Caco-2 (cell line): ENCODE data around the gene SOBP. TPM values are rescaled to one million over a fixed set of nuclear protein-coding genes. Genes with fewer than 3 reads are reported as not detected.

ENCODE experiments used
- BruUV-seq: library from RNA; stranded (reverse); fragments of 400-500 nt; replicated peaks from 2 replicates; lab custom pipeline; 2021; lab: Mats Ljungman, UMichigan
- CTCF ChIA-PET: fragments of 300-600 bp; sonication (Branson Sonifier 250); formaldehyde crosslinking; loops from one replicate; lab custom pipeline; 2022; ENCODE audit warnings: antibody characterized with exemption; lab: Charles Lee
- POLR2A ChIA-PET: fragments of 300-600 bp; sonication (Branson Sonifier 250); formaldehyde crosslinking; loops from one replicate; lab custom pipeline; 2022; ENCODE audit warnings: antibody characterized with exemption; lab: Charles Lee
- DNase-seq, 2 experiments: peaks; one replicate each; pipeline versions ENCODE4 v3.0.0 to v3.0.0-alpha.2; 2020 to 2022
- H3K27me3 ChIP-seq: replicated peaks from 2 replicates; pipeline ENCODE4 v1.6.0; 2011; ENCODE audit warnings: low read length; ENCODE audit not compliant: control insufficient read depth, insufficient read depth
- H3K36me3 ChIP-seq: 2 replicates; pipeline ENCODE4 v1.5.1; 2011; ENCODE audit warnings: low read length; ENCODE audit not compliant: control insufficient read depth, insufficient read depth
- H3K4me1 ChIP-seq: fragments of 250-450 bp; sonication (Bioruptor Pico); 2 replicates; pipeline ENCODE4 v1.5.1; 2020; ENCODE audit warnings: mild to moderate bottlenecking
- H3K4me3 ChIP-seq: 2 replicates; pipeline ENCODE4 v1.5.1; 2011; ENCODE audit warnings: low read depth, mild to moderate bottlenecking, control low read depth, low read length
- H3K9me3 ChIP-seq: fragments of 250-450 bp; sonication (Bioruptor Pico); 2 replicates; pipeline ENCODE4 v1.5.1; 2020; ENCODE audit warnings: mild to moderate bottlenecking, moderate library complexity
- H3K27ac Mint-ChIP-seq: one replicate; pipeline ENCODE4 v1.8.0; 2022; ENCODE audit warnings: mixed read lengths; ENCODE audit not compliant: unreplicated experiment
- H3K27me3 Mint-ChIP-seq: one replicate; pipeline ENCODE4 v1.8.0; 2022; ENCODE audit warnings: mixed read lengths; ENCODE audit not compliant: insufficient read depth, unreplicated experiment
- H3K36me3 Mint-ChIP-seq: one replicate; pipeline ENCODE4 v1.8.0; 2022; ENCODE audit warnings: mild to moderate bottlenecking, mixed read lengths; ENCODE audit not compliant: insufficient read depth, unreplicated experiment
- H3K4me1 Mint-ChIP-seq: one replicate; pipeline ENCODE4 v1.8.0; 2022; ENCODE audit warnings: low read depth, mixed read lengths; ENCODE audit not compliant: unreplicated experiment
- H3K4me3 Mint-ChIP-seq: one replicate; pipeline ENCODE4 v1.8.0; 2022; ENCODE audit warnings: mild to moderate bottlenecking, moderate library complexity, mixed read lengths; ENCODE audit not compliant: unreplicated experiment
- H3K9me3 Mint-ChIP-seq: one replicate; pipeline ENCODE4 v1.8.0; 2022; ENCODE audit warnings: mixed read lengths; ENCODE audit not compliant: unreplicated experiment
- intact Hi-C: fragments of 100-400 bp; cut with micrococcal nuclease; formaldehyde crosslinking; loops from one replicate; pipeline ENCODE4 v1.10.0; 2022; ENCODE audit not compliant: unreplicated experiment
- total RNA-seq: library from RNA; stranded (reverse); gene quantifications from 2 replicates; pipeline ENCODE4 v1.2.3, GENCODE V29; 2022
- TF ChIP-seq, protein P1 (sequence below), 2 experiments: fragments of 200-600 bp in 1 of 2; IDR thresholded peaks; 1 replicate in 1 of 2; 2 replicates in 1 of 2; pipeline versions ENCODE4 v1.5.1 to v1.8.0; 2011 to 2022; ENCODE audit warnings: antibody characterized with exemption in 1 of 2, control low read depth in 1 of 2, inconsistent platforms in 1 of 2, low read depth in 1 of 2, low read length in 1 of 2, mild to moderate bottlenecking in 1 of 2, moderate library complexity in 1 of 2; ENCODE audit not compliant: insufficient read depth in 1 of 2, severe bottlenecking in 1 of 2, unreplicated experiment in 1 of 2

The SOBP gene
- total RNA-seq, 1 experiment from 2014 or later: not detected

DNA sequence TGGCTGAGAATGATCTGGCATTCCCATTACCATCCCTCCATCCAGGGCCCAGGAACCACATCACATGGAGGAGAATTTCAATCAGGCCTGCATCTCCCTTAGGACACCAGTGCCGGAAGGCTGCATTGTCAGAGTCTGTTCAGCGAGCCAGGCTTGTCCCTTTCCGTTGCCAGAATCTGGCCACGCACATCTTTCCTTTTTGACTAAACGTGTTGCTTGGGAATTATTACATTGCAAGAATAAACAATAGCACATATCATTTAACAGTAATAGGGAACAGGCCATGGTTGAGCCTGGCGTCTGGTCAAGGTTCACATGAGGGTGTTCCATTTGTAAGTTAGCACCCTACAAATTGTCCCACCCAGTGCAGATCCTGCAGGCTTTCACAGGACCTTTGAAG is 42.8 kb downstream of the SOBP start:
- Mint-ChIP-seq H3K4me3 (no peak overlapping the region), H3K4me1 (peaks cover 6% of the 10 kb centered on the region), H3K9me3 (no peaks in the 10 kb centered on the region), H3K27ac (no peak overlapping the region), H3K27me3 (no peaks in the 10 kb centered on the region), H3K36me3 (no peaks in the 10 kb centered on the region)
- TF ChIP-seq, protein P1, sequence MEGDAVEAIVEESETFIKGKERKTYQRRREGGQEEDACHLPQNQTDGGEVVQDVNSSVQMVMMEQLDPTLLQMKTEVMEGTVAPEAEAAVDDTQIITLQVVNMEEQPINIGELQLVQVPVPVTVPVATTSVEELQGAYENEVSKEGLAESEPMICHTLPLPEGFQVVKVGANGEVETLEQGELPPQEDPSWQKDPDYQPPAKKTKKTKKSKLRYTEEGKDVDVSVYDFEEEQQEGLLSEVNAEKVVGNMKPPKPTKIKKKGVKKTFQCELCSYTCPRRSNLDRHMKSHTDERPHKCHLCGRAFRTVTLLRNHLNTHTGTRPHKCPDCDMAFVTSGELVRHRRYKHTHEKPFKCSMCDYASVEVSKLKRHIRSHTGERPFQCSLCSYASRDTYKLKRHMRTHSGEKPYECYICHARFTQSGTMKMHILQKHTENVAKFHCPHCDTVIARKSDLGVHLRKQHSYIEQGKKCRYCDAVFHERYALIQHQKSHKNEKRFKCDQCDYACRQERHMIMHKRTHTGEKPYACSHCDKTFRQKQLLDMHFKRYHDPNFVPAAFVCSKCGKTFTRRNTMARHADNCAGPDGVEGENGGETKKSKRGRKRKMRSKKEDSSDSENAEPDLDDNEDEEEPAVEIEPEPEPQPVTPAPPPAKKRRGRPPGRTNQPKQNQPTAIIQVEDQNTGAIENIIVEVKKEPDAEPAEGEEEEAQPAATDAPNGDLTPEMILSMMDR (IDR thresholded peaks at IDR 0.05; ENCODE audit: insufficient read depth in 1 of 2, low read depth in 1 of 2, low read length in 1 of 2, severe bottlenecking in 1 of 2, unreplicated experiment in 1 of 2): no peak
- no TSS peak for BruUV-seq
- H3K27me3 ChIP-seq: no peaks in the 10 kb centered on the region
- no peaks in the 10 kb centered on the region for H3K36me3 ChIP-seq
- H3K4me1 ChIP-seq: no peaks in the 10 kb centered on the region
- POLR2A ChIA-PET: no interaction called here
- CTCF ChIA-PET: no interaction called here
- H3K4me3 ChIP-seq: no peak overlapping the region
- no peak for DNase-seq
- no peaks in the 10 kb centered on the region for H3K9me3 ChIP-seq
- intact Hi-C loops: no loop called here

DNA sequence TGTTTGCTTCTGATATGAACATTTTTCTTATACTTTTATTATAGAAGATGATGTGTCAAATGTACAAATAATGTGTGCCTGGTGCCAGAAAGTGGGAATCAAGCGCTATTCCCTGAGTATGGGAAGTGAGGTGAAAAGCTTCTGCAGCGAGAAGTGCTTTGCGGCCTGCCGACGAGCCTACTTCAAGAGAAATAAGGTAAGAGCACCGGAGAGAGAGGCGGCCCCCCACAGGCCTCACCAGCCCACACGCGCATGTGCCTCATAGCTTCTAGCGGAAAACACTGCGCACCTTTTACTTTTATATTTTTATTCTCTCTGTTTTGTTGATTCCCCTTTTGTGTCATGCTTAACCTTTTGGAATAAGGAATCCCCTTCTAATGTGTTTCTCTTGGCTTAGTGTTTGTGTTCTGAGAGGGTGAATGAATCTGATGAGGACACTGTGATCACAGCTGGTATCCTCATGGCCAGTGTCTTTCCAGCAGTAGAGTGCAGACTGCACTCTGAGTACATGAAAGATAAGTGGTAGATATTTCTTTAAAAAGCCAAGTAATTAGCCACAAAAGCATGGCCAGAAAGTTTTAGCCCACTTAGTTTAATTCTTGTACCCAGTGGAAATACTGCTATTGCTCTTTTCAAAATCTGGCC is 43.6 kb downstream of the SOBP start:
- ChIA-PET POLR2A (no interaction called here), CTCF (no interaction called here)
- H3K36me3 ChIP-seq: no peaks in the 10 kb centered on the region
- H3K27me3 ChIP-seq: no peaks in the 10 kb centered on the region
- TF ChIP-seq, protein P1 (IDR thresholded peaks at IDR 0.05; ENCODE audit: insufficient read depth in 1 of 2, low read depth in 1 of 2, low read length in 1 of 2, severe bottlenecking in 1 of 2, unreplicated experiment in 1 of 2): no peak
- DNase-seq: no peak
- H3K9me3 ChIP-seq: no peaks in the 10 kb centered on the region
- no peak overlapping the region for H3K4me3 ChIP-seq
- H3K4me3 Mint-ChIP-seq: no peak overlapping the region
- peaks cover 3% of the 10 kb centered on the region for H3K4me1 ChIP-seq
- H3K27me3 Mint-ChIP-seq: no peaks in the 10 kb centered on the region
- H3K36me3 Mint-ChIP-seq: no peaks in the 10 kb centered on the region
- H3K4me1 Mint-ChIP-seq: peaks cover 8% of the 10 kb centered on the region
- BruUV-seq: no TSS peak
- no peak overlapping the region for H3K27ac Mint-ChIP-seq
- intact Hi-C loops: no loop called here
- no peaks in the 10 kb centered on the region for H3K9me3 Mint-ChIP-seq

DNA sequence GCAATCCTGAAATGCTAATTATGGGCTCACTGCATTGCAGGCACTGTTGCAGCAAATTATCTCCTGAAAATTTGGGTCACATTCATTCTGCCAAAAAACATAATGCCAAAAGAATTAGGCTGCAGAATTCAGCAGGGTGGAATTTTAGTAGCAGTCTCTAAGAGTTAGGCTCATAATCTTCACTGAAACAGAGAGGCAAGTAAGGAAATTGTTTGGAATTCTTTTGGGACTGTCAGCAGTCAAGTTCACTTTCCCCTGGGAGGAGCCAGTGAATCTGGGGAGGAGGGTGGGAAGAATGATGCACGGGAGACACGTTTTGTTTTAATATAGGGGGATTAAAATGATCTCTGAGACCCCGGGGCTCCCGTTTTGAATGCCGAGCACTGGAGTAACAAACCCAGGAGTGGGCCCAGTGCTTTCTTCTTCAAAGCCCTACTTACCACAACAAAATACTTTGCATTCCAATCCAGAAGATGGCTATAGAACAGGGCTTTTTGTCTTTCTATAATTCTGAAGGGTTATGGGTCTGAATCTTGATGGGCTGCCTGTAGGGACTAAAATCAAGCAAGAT is 44.7 kb downstream of the SOBP start:
- Mint-ChIP-seq H3K9me3 (no peaks in the 10 kb centered on the region), H3K36me3 (no peaks in the 10 kb centered on the region), H3K27me3 (no peaks in the 10 kb centered on the region), H3K4me1 (peaks cover 19% of the 10 kb centered on the region), H3K27ac (no peak overlapping the region), H3K4me3 (no peak overlapping the region)
- Histone ChIP-seq H3K9me3 (no peaks in the 10 kb centered on the region), H3K4me1 (peaks cover 14% of the 10 kb centered on the region), H3K4me3 (no peak overlapping the region), H3K27me3 (no peaks in the 10 kb centered on the region), H3K36me3 (no peaks in the 10 kb centered on the region)
- no peak for DNase-seq
- intact Hi-C loops: no loop called here
- TF ChIP-seq, protein P1 (IDR thresholded peaks at IDR 0.05; ENCODE audit: insufficient read depth in 1 of 2, low read depth in 1 of 2, low read length in 1 of 2, severe bottlenecking in 1 of 2, unreplicated experiment in 1 of 2): no peak
- ChIA-PET CTCF (no interaction called here), POLR2A (no interaction called here)
- no TSS peak for BruUV-seq
